HepG2 (cell line): ENCODE measurements around the gene AGFG1. TPM values are rescaled to one million over a fixed set of nuclear protein-coding genes. Genes with fewer than 3 reads are reported as not detected.

ENCODE experiments used
- ATAC-seq: fragments of 200-7000 bp; cut with Tn5 transposase; 3 replicates; pipeline ENCODE4 v1.9.1; 2020; ENCODE audit warnings: mild to moderate bottlenecking, moderate library complexity
- BruUV-seq: library from RNA; stranded (reverse); fragments of 400-500 nt; replicated peaks from 2 replicates; lab custom pipeline; 2021; lab: Mats Ljungman, UMichigan
- CTCF ChIA-PET: fragments of 300-600 bp; formaldehyde crosslinking; extraction: SDS; loops from one replicate; lab custom pipeline; 2021; ENCODE audit warnings: low total read pairs, inconsistent platforms, low intra/inter-chr PET ratio; lab: Yijun Ruan, JAX
- POLR2A ChIA-PET: fragments of 350-600 bp; sonication (Branson Sonifier 250); formaldehyde crosslinking; loops from one replicate; lab custom pipeline; 2020; ENCODE audit warnings: antibody characterized with exemption, inconsistent platforms; lab: Yijun Ruan, JAX
- DNase-seq: peaks from one replicate; pipeline ENCODE4 v3.0.0-alpha.2; 2015; ENCODE audit warnings: low spot score
- FAIRE-seq: peaks from 3 replicates; lab custom pipeline; 2011; peaks lifted over from hg19 to GRCh38; lab: Jason Lieb, UNC
- H2AFZ ChIP-seq: one replicate; pipeline ENCODE4 v1.6.1; 2011; ENCODE audit warnings: low read length, inconsistent platforms
- H3K27ac ChIP-seq: fragments of 300-600 bp; 3 replicates; pipeline ENCODE4 v1.8.0; 2011; ENCODE audit warnings: mixed run types, mild to moderate bottlenecking, mixed read lengths, low read length, inconsistent platforms; ENCODE audit not compliant: insufficient read depth; ENCODE audit errors: extremely low read length
- H3K27me3 ChIP-seq, 2 experiments: fragments of 200-600 bp in 1 of 2; 2 replicates in 1 of 2; 3 replicates in 1 of 2; pipeline versions ENCODE4 v1.6.0 to v1.8.0; 2011; ENCODE audit warnings: low read length in 2 of 2, mild to moderate bottlenecking in 2 of 2, moderate library complexity in 2 of 2, inconsistent platforms in 1 of 2; ENCODE audit not compliant: insufficient read depth in 2 of 2, control insufficient read depth in 1 of 2
- H3K36me3 ChIP-seq, 2 experiments: fragments of 200-600 bp in 1 of 2; replicated peaks in 1 of 2; 2 replicates in 1 of 2; 3 replicates in 1 of 2; pipeline versions ENCODE4 v1.5.1 to v1.8.0; 2011; ENCODE audit warnings: low read length in 2 of 2, inconsistent platforms in 1 of 2; ENCODE audit not compliant: insufficient read depth in 2 of 2, control insufficient read depth in 1 of 2
- H3K4me1 ChIP-seq: 2 replicates; pipeline ENCODE4 v1.5.1; 2012; ENCODE audit warnings: low read length, inconsistent platforms; ENCODE audit not compliant: insufficient read depth
- H3K4me2 ChIP-seq: 2 replicates; pipeline ENCODE4 v1.6.0; 2011; ENCODE audit warnings: low read depth, low read length, inconsistent platforms
- H3K4me3 ChIP-seq, 3 experiments: fragments of 200-600 bp in 1 of 3; sonication (generic), shearing (Covaris generic) in 1 of 3; replicated peaks in 1 of 3; 2 replicates each; pipeline ENCODE4 v1.5.1; 2011 to 2016; ENCODE audit warnings: low read length in 3 of 3, inconsistent platforms in 2 of 3, low read depth in 2 of 3, mild to moderate bottlenecking in 2 of 3, control low read depth in 1 of 3, mixed read lengths in 1 of 3; ENCODE audit not compliant: insufficient read depth in 1 of 3
- H3K79me2 ChIP-seq: one replicate; pipeline ENCODE4 v1.6.1; 2011; ENCODE audit warnings: low read length, inconsistent platforms; ENCODE audit not compliant: insufficient read depth
- H3K9ac ChIP-seq: 2 replicates; pipeline ENCODE4 v1.6.0; 2011; ENCODE audit warnings: mild to moderate bottlenecking, low read depth, low read length, inconsistent platforms; ENCODE audit not compliant: insufficient read depth
- H3K9me3 ChIP-seq: 2 replicates; pipeline ENCODE4 v1.5.1; 2012; ENCODE audit warnings: mild to moderate bottlenecking, low read length
- H4K20me1 ChIP-seq: 2 replicates; pipeline ENCODE4 v1.6.0; 2011; ENCODE audit warnings: inconsistent platforms, mild to moderate bottlenecking, low read length, moderate library complexity; ENCODE audit not compliant: insufficient read depth
- CBX2 ChIP-seq, 2 experiments: fragments of 200-600 bp in 1 of 2; sonication (generic); formaldehyde crosslinking in 1 of 2; IDR thresholded peaks; 2 replicates each; pipeline versions ENCODE4 v1.7.0 to v1.8.1; 2018 to 2022; ENCODE audit warnings: low read depth in 2 of 2, low read length in 1 of 2, mild to moderate bottlenecking in 1 of 2, missing genetic modification reagents in 1 of 2
- CENPT ChIP-seq: sonication (generic); formaldehyde crosslinking; IDR thresholded peaks from 2 replicates; pipeline ENCODE4 v1.8.0; 2022; ENCODE audit warnings: low read depth, mild to moderate bottlenecking, moderate library complexity, missing genetic modification reagents
- GABPB1 ChIP-seq: IDR thresholded peaks from 2 replicates; pipeline ENCODE4 v1.6.1; 2016; ENCODE audit warnings: mild to moderate bottlenecking, missing genetic modification reagents, moderate library complexity, missing compliant biosample characterization
- HCFC1 ChIP-seq: fragments of 150-350 bp; IDR thresholded peaks from 2 replicates; pipeline ENCODE4 v1.6.1; 2014; ENCODE audit warnings: low read depth, low read length
- HNF4A ChIP-seq: sonication (generic); formaldehyde crosslinking; IDR thresholded peaks from 2 replicates; pipeline ENCODE4 v1.4.0; 2020; ENCODE audit warnings: missing genetic modification reagents
- JDP2 ChIP-seq: sonication (generic); formaldehyde crosslinking; IDR thresholded peaks from 2 replicates; pipeline ENCODE4 v1.8.1; 2022; ENCODE audit warnings: missing genetic modification reagents, borderline replicate concordance
- MBNL3 ChIP-seq: fragments of 250-450 bp; sonication (Bioruptor Pico); conservative IDR thresholded peaks from 2 replicates; pipeline ENCODE4 v1.8.0; 2022; ENCODE audit warnings: mild to moderate bottlenecking, inconsistent platforms
- MEIS1 ChIP-seq: sonication (generic); formaldehyde crosslinking; IDR thresholded peaks from 2 replicates; pipeline ENCODE4 v1.9.0; 2021; ENCODE audit warnings: mild to moderate bottlenecking, missing genetic modification reagents, moderate library complexity, borderline replicate concordance
- MYC ChIP-seq: sonication (generic); formaldehyde crosslinking; IDR thresholded peaks from 2 replicates; pipeline ENCODE4 v1.9.0; 2021; ENCODE audit warnings: missing genetic modification reagents, borderline replicate concordance
- RFX3 ChIP-seq: IDR thresholded peaks from 2 replicates; pipeline ENCODE4 v1.6.1; 2016; ENCODE audit warnings: missing biosample characterization, missing genetic modification reagents
- RXRA ChIP-seq: sonication (generic); formaldehyde crosslinking; IDR thresholded peaks from 2 replicates; pipeline ENCODE4 v1.5.1; 2020; ENCODE audit warnings: missing genetic modification reagents
- SNAPC2 ChIP-seq: sonication (generic); formaldehyde crosslinking; IDR thresholded peaks from 2 replicates; pipeline ENCODE4 v1.8.1; 2022; ENCODE audit warnings: mild to moderate bottlenecking, missing genetic modification reagents
- SOX13 ChIP-seq, 3 experiments: fragments of 450-650 bp in 1 of 3; sonication (generic) in 1 of 3; formaldehyde crosslinking in 1 of 3; IDR thresholded peaks in 2 of 3; conservative IDR thresholded peaks in 1 of 3; 2 replicates each; pipeline versions ENCODE4 v1.5.0 to v1.6.1; 2016 to 2020; ENCODE audit warnings: antibody characterized with exemption in 1 of 3, mild to moderate bottlenecking in 1 of 3, missing compliant biosample characterization in 1 of 3, missing genetic modification reagents in 1 of 3, moderate library complexity in 1 of 3
- SSRP1 ChIP-seq: IDR thresholded peaks from 2 replicates; pipeline ENCODE4 v1.6.1; 2016; ENCODE audit warnings: control low read depth
- ZBTB37 ChIP-seq: sonication (generic); formaldehyde crosslinking; IDR thresholded peaks from 2 replicates; pipeline ENCODE4 v1.4.0; 2020; ENCODE audit warnings: mild to moderate bottlenecking, missing genetic modification reagents
- ZNF280D ChIP-seq: sonication (generic); formaldehyde crosslinking; IDR thresholded peaks from 2 replicates; pipeline ENCODE4 v1.5.1; 2020; ENCODE audit warnings: mild to moderate bottlenecking, missing genetic modification reagents
- ZNF614 ChIP-seq: IDR thresholded peaks from 2 replicates; pipeline ENCODE4 v1.6.1; 2018; ENCODE audit warnings: missing biosample characterization, missing genetic modification reagents, inconsistent platforms, borderline replicate concordance
- ZNF770 ChIP-seq: sonication (generic); formaldehyde crosslinking; IDR thresholded peaks from 2 replicates; pipeline ENCODE4 v1.5.0; 2020; ENCODE audit warnings: mild to moderate bottlenecking, missing genetic modification reagents
- WGBS: methylation state at CpG from one replicate; pipeline ENCODE4 v1.1.6; 2017; ENCODE audit warnings: low lambda C conversion rate; 5-methylcytosine and 5-hydroxymethylcytosine counted together
- in situ Hi-C: cut with HindIII; loops from 2 replicates; pipeline ENCODE4 v1.10.0; 2017; ENCODE audit warnings: low pct_unique_long_range_greater_than_20kb; ENCODE audit not compliant: extremely low pct_ligation_motif_present
- intact Hi-C: fragments of 100-400 bp; cut with micrococcal nuclease; formaldehyde crosslinking; loops from one replicate; pipeline ENCODE4 v1.10.0; 2022; ENCODE audit not compliant: unreplicated experiment
- polyA plus RNA-seq, 8 experiments: library from polyadenylated mRNA; depleted of rRNA in 3 of 8; stranded (reverse) in 7 of 8; unstranded in 1 of 8; fragments of >200 nt; fragmentation: Illumina TruSeq in 4 of 8; extraction: Trizol in 4 of 8; gene quantifications; 2 replicates each; pipeline versions ENCODE4 v1.2.1 to v1.2.3, GENCODE V29; 2011 to 2016; ENCODE audit warnings: low read depth in 4 of 8, missing spikeins in 1 of 8, mixed read lengths in 1 of 8; ENCODE audit not compliant: insufficient read depth in 1 of 8
- total RNA-seq, 5 experiments: library from RNA; depleted of rRNA; stranded (reverse); fragments of >200 nt; fragmentation: Illumina TruSeq; extraction: Trizol; gene quantifications; 2 replicates each; pipeline ENCODE4 v1.2.3, GENCODE V29; 2016; ENCODE audit warnings: low read depth in 1 of 5

Gene AGFG1
- total and polyA plus RNA-seq, 2 of the 13 experiments (the other 11 are each of a cell fraction or from before 2014, with no cell fraction given): 145 to 168 TPM

- H3K36me3 ChIP-seq: no peaks in the 10 kb centered on the region
- ATAC-seq (0 out of 3 replicates have a peak, but pooled peaks have one; percentile 3), FAIRE-seq (no peak), DNase-seq (no peak)
- ChIA-PET CTCF (no interaction called here), POLR2A (interaction anchor here (1.0 to 1.4 kb wide), 4 partner anchors 18 to 147 kb away, joined by 3 to 12 read pairs (median 4); no protein-coding TSS in a partner anchor)
- intact Hi-C loops (loop anchor here (2.0 to 10.0 kb wide), 4 partner anchors 39 to 339 kb away; partner anchors contain the start of gene CCL20), in situ Hi-C loops (loop anchor here (5.0 kb wide), 1 partner anchor 294 kb away; no protein-coding TSS in a partner anchor)
- peaks cover 54% of the 10 kb centered on the region for H3K79me2 ChIP-seq
- H3K9me3 ChIP-seq: no peaks in the 10 kb centered on the region
- no peak overlapping the region for H2AFZ ChIP-seq
- peaks cover 42% of the 10 kb centered on the region for H4K20me1 ChIP-seq
- peak overlapping the region; percentile 76 for H3K4me2 ChIP-seq
- peak overlapping the region; percentile 39 for H3K27ac ChIP-seq
- peak overlapping the region; percentile 94 to 98 (median 97) for H3K4me3 ChIP-seq
- H3K27me3 ChIP-seq: no peaks in the 10 kb centered on the region; a peak in 1 of 5 replicates
- peaks cover 53% of the 10 kb centered on the region for H3K4me1 ChIP-seq
- under 1% methylated on average over 9 of the region's 9 CpGs for WGBS
- BruUV-seq: no TSS peak
- H3K9ac ChIP-seq: peak overlapping the region; percentile 88
- TF ChIP-seq RXRA (CRISPR knock-in tag): no peak
- peak; percentile 50; the same call in 1 of the 2 replicates for TF ChIP-seq SNAPC2 (CRISPR knock-in tag)
- TF ChIP-seq JDP2 (CRISPR knock-in tag): no peak
- 0 out of 2 replicates have a peak, but pooled peaks have one; percentile 56 for TF ChIP-seq SSRP1 (CRISPR knock-in tag)
- no peak for TF ChIP-seq SOX13 (IDR thresholded peaks at IDR 0.05)
- peak in 1 of 2 experiments; percentile 1; a peak in 1 of 4 replicates for TF ChIP-seq SOX13 (CRISPR knock-in tag; conservative IDR thresholded peaks at IDR 0.05 in 1 of 2, IDR thresholded peaks at IDR 0.05 in 1 of 2)
- TF ChIP-seq CBX2 (IDR thresholded peaks at IDR 0.05; ENCODE audit: low read depth, low read length): no peak
- no peak for TF ChIP-seq CBX2 (CRISPR knock-in tag; IDR thresholded peaks at IDR 0.05; ENCODE audit: low read depth)
- 0 out of 2 replicates have a peak, but pooled peaks have one; percentile 6 for TF ChIP-seq ZNF770 (CRISPR knock-in tag)
- TF ChIP-seq GABPB1: no peak
- no peak for TF ChIP-seq HNF4A (CRISPR knock-in tag)
- no peak for TF ChIP-seq HCFC1
- no peak for TF ChIP-seq RFX3 (CRISPR knock-in tag)
- no peak for TF ChIP-seq MBNL3 (CRISPR knock-in tag)
- TF ChIP-seq ZNF614 (CRISPR knock-in tag): no peak
- TF ChIP-seq ZBTB37 (CRISPR knock-in tag): no peak
- no peak for TF ChIP-seq CENPT (CRISPR knock-in tag)
- no peak for TF ChIP-seq ZNF280D (CRISPR knock-in tag)
- TF ChIP-seq MYC (CRISPR knock-in tag): no peak
- no peak for TF ChIP-seq MEIS1 (CRISPR knock-in tag)
Measured at GRCh38 chr2:227473122-227473461, 1.1 kb downstream of the AGFG1 start.
